OCI-LY3 (cell line): ENCODE results near the gene SNX15.

Experiments used
- CTCF ChIP-seq: fragments of 200-600, 300-600 bp; sonication (generic); IDR thresholded peaks from 2 replicates; pipeline ENCODE4 v1.5.1; 2014; ENCODE audit warnings: antibody characterized with exemption, low read length, low read depth
- EZH2phosphoT487 ChIP-seq: fragments of 200-600 bp; shearing (Covaris generic); IDR thresholded peaks from 2 replicates; pipeline ENCODE4 v1.6.1; 2018; ENCODE audit warnings: antibody characterized with exemption, mixed run types, low read depth

DNA sequence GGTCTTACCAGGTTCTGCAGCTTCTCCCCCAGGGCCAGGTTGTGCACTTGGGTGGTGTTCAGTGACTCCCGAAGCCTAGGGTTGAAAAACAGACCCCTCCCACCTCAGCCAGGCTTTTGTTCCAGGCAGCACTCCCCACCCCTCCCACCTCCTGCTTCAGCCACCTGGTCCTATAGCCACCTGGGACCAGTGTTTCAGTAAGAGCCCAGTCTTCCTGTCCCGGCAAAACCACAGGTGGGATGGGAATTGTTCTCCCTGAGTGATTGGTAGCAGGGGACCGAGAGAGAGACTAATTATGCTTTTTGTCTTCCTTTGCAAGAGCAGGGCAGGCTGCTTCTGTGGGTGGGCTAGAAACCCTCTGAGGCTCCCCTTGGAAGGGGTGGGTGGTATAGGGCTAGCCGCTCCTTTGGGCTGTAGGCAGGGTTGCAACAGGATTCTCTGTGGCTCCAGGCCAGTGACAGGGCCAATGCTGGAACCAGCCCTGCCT lies 39.6 kb downstream of the SNX15 start:
- TF ChIP-seq CTCF (no peak), EZH2phosphoT487 (no peak)
